Neuron (in vitro differentiated cells): ENCODE data around the gene STT3B.
A peak's percentile ranks its signal among the peaks of the same experiment; 100 is the strongest.

Experiments used
- H2AFZ ChIP-seq: one replicate; pipeline ENCODE4 v1.6.1; 2013; ENCODE audit warnings: low read depth, mild to moderate bottlenecking, inconsistent platforms, low read length, moderate library complexity
- H3K27me3 ChIP-seq: one replicate; pipeline ENCODE4 v1.6.1; 2013; ENCODE audit warnings: low read length; ENCODE audit not compliant: insufficient read depth
- H3K36me3 ChIP-seq: one replicate; pipeline ENCODE4 v1.6.1; 2013; ENCODE audit warnings: low read length; ENCODE audit not compliant: insufficient read depth
- H3K4me1 ChIP-seq: one replicate; pipeline ENCODE4 v1.6.1; 2013; ENCODE audit warnings: low read length; ENCODE audit not compliant: insufficient read depth
- H3K4me3 ChIP-seq: 2 replicates; pipeline ENCODE4 v1.5.1; 2013; ENCODE audit warnings: mild to moderate bottlenecking, low read length, moderate library complexity
- H3K9me3 ChIP-seq: one replicate; pipeline ENCODE4 v1.6.1; 2013; ENCODE audit warnings: low read length

The STT3B gene

DNA sequence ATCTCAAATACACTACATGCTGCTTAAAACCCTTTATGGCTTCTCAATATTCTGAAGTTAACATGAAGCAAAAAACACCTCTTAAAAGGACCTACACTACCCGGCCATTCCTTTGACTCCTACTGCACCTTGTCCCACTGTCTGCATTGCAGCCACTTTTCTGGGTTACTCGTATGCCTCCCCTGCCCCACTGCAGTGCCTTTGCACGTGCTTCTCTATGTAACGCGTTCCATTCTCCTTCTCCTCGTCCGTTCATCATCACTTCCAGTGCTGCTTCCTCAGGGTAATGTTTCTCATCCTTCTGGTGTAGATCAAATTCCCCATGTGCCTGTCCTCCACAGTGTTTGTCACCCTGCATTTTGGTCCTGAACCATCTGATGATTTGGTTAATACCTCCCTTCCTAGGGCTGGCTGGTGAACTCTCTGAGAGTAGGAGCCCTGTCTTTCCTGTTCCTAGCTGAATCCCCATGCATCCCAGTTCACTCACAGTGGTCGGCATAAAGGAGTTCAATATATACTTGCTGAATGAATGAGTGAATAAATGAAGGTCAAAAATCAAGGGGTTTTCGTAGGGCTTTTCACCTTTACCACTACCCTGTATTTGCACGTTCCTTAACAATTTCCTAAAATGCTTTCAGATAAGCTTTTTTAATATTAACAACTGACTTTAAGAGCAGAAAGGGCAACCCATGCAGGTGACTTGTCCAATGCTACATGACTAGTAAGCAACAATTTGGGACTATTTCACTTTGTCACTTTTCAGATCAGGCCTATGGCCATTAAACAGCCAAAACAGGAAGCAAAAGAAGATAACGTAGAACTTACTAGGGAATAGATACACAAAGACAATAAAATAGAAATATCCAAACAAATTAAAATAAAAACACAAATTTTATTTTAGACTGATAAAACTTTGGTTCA lies 2.4 kb upstream of the STT3B start:
- no peaks in the 10 kb centered on the region for H3K36me3 ChIP-seq
- H3K9me3 ChIP-seq, result no peaks in the 10 kb centered on the region
- H3K4me3 ChIP-seq, result peak overlapping the region; percentile 99
- H3K4me1 ChIP-seq, result peaks cover 18% of the 10 kb centered on the region
- H3K27me3 ChIP-seq, result no peaks in the 10 kb centered on the region
- H2AFZ ChIP-seq, result no peak overlapping the region

DNA sequence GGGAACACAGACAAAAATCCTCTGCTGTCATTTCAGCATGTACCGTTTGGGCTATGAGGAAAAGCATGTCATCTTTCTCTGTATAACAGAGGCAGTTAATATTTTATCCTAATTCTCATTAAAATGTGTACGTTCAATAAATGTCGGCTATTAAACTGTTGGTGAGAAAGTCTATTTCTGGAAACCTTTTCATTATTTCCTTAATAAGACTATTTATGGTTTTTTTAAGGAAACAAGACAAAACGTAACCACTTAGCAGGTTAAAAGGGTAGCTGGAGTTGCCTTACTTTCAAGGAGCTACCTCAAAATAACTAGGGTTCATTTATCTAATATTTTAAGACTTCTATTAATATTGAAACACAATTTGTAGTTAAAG lies 1.8 kb upstream of the STT3B start:
- H3K4me1 ChIP-seq, result peaks cover 20% of the 10 kb centered on the region
- H3K36me3 ChIP-seq, result no peaks in the 10 kb centered on the region
- no peaks in the 10 kb centered on the region for H3K27me3 ChIP-seq
- H2AFZ ChIP-seq, result peak overlapping the region; percentile 92
- no peaks in the 10 kb centered on the region for H3K9me3 ChIP-seq
- peak overlapping the region; percentile 99 for H3K4me3 ChIP-seq

GRCh38 chr3:31531452-31531991 lies 1.2 kb upstream of the STT3B start:
- H3K4me3 ChIP-seq, result peak overlapping the region; percentile 99
- peaks cover 24% of the 10 kb centered on the region for H3K4me1 ChIP-seq
- H2AFZ ChIP-seq, result peak overlapping the region; percentile 92
- no peaks in the 10 kb centered on the region for H3K36me3 ChIP-seq
- H3K9me3 ChIP-seq, result no peaks in the 10 kb centered on the region
- no peaks in the 10 kb centered on the region for H3K27me3 ChIP-seq

DNA sequence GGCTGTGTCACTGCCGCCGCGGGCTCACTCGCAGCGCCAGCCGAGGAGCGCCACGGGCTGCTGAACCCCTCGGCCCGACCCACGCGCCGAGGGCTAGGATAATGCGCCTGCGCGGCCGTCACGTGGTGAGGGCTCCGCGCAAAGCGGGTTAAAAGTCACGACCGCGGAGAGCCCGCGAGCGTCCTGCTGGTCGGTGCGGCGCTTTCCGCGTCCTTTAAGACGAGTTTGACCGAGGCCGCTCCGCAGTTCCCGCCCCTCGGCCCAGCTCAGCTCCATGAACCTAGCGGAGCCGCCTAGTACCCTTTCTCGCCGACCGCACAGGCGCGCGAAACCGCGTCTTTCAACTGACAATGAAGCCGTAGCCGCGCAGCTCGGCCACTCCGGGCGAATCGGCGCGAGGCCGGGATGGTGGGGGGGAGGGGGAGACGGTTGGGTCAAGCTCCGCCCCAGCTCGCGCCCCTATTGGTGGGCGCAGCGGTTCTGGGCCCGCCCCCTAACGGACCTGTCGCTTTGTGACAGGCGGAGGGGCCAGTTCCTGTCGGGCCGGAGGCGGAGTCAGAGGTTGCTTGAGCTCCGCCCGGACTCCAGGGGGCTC lies 636 bp upstream of the STT3B start:
- no peaks in the 10 kb centered on the region for H3K36me3 ChIP-seq
- peak overlapping the region; percentile 92 for H2AFZ ChIP-seq
- H3K9me3 ChIP-seq, result no peaks in the 10 kb centered on the region
- H3K27me3 ChIP-seq, result no peaks in the 10 kb centered on the region
- peak overlapping the region; percentile 99 for H3K4me3 ChIP-seq
- peaks cover 24% of the 10 kb centered on the region for H3K4me1 ChIP-seq

- Histone ChIP-seq H3K4me3 (peak overlapping the region; percentile 99), H2AFZ (peak overlapping the region; percentile 68), H3K27me3 (no peaks in the 10 kb centered on the region), H3K4me1 (peaks cover 24% of the 10 kb centered on the region), H3K36me3 (no peaks in the 10 kb centered on the region), H3K9me3 (no peaks in the 10 kb centered on the region)
Observed at GRCh38 chr3:31533169-31534064, 692 bp downstream of the STT3B start.

DNA sequence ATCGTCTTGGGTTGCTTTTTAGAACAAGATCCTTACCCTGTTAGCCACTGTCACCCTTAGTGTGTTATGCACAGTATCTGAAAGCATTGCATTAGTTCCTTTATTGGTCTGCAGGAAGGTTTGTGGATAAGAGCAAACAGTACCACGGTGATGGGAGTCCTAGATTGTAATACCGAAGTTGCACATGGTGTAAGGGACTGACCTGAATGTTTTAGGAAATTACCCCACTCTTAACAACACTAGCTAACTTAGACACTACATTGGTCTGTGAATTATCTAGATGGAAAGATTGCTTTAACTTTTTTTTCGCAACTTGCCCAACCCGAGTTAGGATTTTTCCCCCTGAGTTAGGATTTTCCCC lies 1.3 kb downstream of the STT3B start:
- Histone ChIP-seq H2AFZ (no peak overlapping the region), H3K4me1 (peaks cover 24% of the 10 kb centered on the region), H3K27me3 (no peaks in the 10 kb centered on the region), H3K36me3 (no peaks in the 10 kb centered on the region), H3K4me3 (peak overlapping the region; percentile 99), H3K9me3 (no peaks in the 10 kb centered on the region)

- Histone ChIP-seq H3K9me3 (no peaks in the 10 kb centered on the region), H3K4me3 (no peak overlapping the region), H3K36me3 (no peaks in the 10 kb centered on the region), H2AFZ (no peak overlapping the region), H3K4me1 (peaks cover 15% of the 10 kb centered on the region), H3K27me3 (no peaks in the 10 kb centered on the region)
Observed at GRCh38 chr3:31536497-31536896, 3.8 kb downstream of the STT3B start.

DNA sequence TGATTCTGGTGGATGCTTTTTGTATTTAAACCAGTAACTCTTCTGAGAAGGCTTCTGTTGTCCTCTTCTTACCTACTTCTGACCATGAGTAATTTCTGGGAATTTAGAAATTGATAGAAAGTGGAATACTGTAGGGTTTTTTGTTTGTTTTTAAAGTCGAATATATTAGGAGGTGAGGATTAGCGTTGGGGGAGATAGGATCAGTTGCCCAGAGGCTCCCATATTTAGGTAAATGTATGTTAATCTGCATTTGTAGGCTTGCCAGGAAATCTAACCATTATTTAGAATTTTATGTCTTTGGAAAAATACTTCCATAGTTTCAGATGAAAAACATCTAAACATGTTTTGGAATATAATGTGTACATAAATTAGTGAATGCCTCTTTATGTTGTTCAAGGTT lies 6.1 kb downstream of the STT3B start:
- Histone ChIP-seq H3K4me3 (no peak overlapping the region), H3K9me3 (peaks cover 2% of the 10 kb centered on the region), H3K36me3 (no peaks in the 10 kb centered on the region), H3K4me1 (peaks cover 15% of the 10 kb centered on the region), H2AFZ (no peak overlapping the region), H3K27me3 (no peaks in the 10 kb centered on the region)

DNA sequence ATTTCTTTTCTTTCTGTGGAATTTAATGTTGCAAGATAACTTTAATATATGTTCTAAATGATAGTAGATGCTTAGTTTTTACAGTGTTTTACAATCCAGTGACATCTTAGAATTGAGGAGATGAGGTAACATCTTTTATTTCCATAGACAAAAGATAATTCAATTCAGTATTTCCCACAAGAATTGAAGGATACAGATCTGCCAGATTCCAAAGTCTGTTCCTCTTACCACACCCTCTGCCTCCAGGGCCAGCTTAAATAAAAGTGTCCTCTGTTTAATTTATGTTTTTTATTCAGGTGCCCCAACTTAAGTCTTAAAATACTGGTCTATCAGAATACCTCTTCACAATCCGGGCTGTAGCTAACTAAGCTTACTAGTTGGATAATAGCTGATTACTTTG lies 6.5 kb downstream of the STT3B start:
- H3K4me3 ChIP-seq, result no peak overlapping the region
- no peak overlapping the region for H2AFZ ChIP-seq
- no peaks in the 10 kb centered on the region for H3K36me3 ChIP-seq

DNA sequence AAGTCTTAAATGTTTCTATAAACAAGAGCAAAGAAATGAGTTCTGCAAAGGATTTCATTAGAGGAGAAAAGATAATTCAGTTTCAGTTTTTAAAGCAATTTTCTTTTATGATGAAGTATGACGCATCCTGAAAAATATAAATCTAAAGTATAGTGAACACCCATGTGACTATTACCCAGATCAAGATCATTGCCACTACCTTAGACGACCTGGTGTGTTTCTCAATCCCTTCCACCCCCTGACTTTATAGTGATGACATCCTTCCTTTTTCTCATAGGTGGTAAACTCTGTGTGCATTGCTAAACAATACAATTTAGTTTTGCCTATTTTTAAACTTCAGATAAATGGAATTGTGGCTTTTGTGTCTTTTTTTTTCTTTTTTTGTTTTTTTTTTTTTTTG lies 8.4 kb downstream of the STT3B start:
- Histone ChIP-seq H3K9me3 (peaks cover 2% of the 10 kb centered on the region), H2AFZ (no peak overlapping the region), H3K36me3 (no peaks in the 10 kb centered on the region), H3K4me1 (peaks cover 2% of the 10 kb centered on the region), H3K27me3 (no peaks in the 10 kb centered on the region), H3K4me3 (no peak overlapping the region)

More for the DNA sequence above, 6.5 kb downstream of the STT3B start:
- H3K4me1 ChIP-seq, result peaks cover 14% of the 10 kb centered on the region
- H3K27me3 ChIP-seq, result no peaks in the 10 kb centered on the region
- peaks cover 2% of the 10 kb centered on the region for H3K9me3 ChIP-seq

- H2AFZ ChIP-seq, result no peak overlapping the region
- no peaks in the 10 kb centered on the region for H3K4me1 ChIP-seq
- H3K36me3 ChIP-seq, result no peaks in the 10 kb centered on the region
- H3K4me3 ChIP-seq, result no peak overlapping the region
- H3K9me3 ChIP-seq, result peaks cover 2% of the 10 kb centered on the region
- H3K27me3 ChIP-seq, result no peaks in the 10 kb centered on the region
Observed at GRCh38 chr3:31542246-31542645, 9.5 kb downstream of the STT3B start.

DNA sequence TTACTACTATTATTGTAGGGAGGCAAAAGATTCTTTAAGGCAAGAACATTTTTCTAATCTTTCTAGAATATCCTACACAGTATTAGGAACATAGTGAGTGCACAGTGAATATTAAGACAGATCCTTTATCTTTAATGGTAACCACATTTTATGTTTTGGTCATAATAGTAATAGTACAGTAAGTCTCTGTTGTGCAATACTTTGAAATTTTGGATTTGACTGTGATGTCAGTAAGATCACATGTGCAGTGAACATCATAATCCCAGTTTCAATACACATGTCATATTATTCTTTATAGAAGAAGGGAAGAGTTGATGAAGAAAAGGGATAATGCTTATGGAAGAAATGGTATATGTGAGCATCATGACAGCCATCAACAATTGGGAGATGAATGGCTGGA lies 10.7 kb downstream of the STT3B start:
- H3K4me1 ChIP-seq, result no peaks in the 10 kb centered on the region
- H3K36me3 ChIP-seq, result no peaks in the 10 kb centered on the region
- H3K4me3 ChIP-seq, result no peak overlapping the region

GRCh38 chr3:31544634-31545033 lies 11.9 kb downstream of the STT3B start:
- Histone ChIP-seq H3K9me3 (peaks cover 2% of the 10 kb centered on the region), H3K36me3 (no peaks in the 10 kb centered on the region), H2AFZ (no peak overlapping the region), H3K4me3 (no peak overlapping the region), H3K27me3 (no peaks in the 10 kb centered on the region), H3K4me1 (no peaks in the 10 kb centered on the region)

More for the DNA sequence above, 10.7 kb downstream of the STT3B start:
- Histone ChIP-seq H3K9me3 (peaks cover 2% of the 10 kb centered on the region), H2AFZ (no peak overlapping the region), H3K27me3 (no peaks in the 10 kb centered on the region)
